Measurements from ENCODE around the gene BTBD7. TPM values are rescaled to one million over a fixed set of nuclear protein-coding genes. Genes with fewer than 3 reads are reported as not detected.

The BTBD7 gene
- total RNA-seq, 1 donor from 2014 or later = 39.4 TPM

- Histone ChIP-seq H3K9me3 (no peaks in the 10 kb centered on the region), H3K27me3 (ENCODE audit: low read depth) (no peaks in the 10 kb centered on the region), H3K4me1 (peaks cover 41% of the 10 kb centered on the region), H3K4me3 (peak overlapping the region; percentile 76), H3K27ac (peak overlapping the region; percentile 95), H3K36me3 (no peaks in the 10 kb centered on the region)
- DNase-seq = peak; percentile 78
- intact Hi-C loops (cut with DNase I) = no loop called here
- peak; percentile 90 to 91 for ATAC-seq
- TF ChIP-seq CTCF (IDR thresholded peaks at IDR 0.05) = no peak
These were observed 411 bp downstream of the BTBD7 start for GRCh38 chr14:93332397-93332852.

GRCh38 chr14:93331728-93332396 is 974 bp downstream of the BTBD7 start:
- no peak for ATAC-seq
- peak overlapping the region; percentile 76 for H3K4me3 ChIP-seq
- intact Hi-C loops (cut with DNase I) = no loop called here
- TF ChIP-seq CTCF (IDR thresholded peaks at IDR 0.05) = no peak
- H3K36me3 ChIP-seq = no peaks in the 10 kb centered on the region
- no peaks in the 10 kb centered on the region for H3K9me3 ChIP-seq
- no peak for DNase-seq
- no peaks in the 10 kb centered on the region for H3K27me3 ChIP-seq (ENCODE audit: low read depth)
- H3K4me1 ChIP-seq = peaks cover 41% of the 10 kb centered on the region
- H3K27ac ChIP-seq = peak overlapping the region; percentile 95

GRCh38 chr14:93331002-93331727 is 1.7 kb downstream of the BTBD7 start:
- no peak for TF ChIP-seq CTCF (IDR thresholded peaks at IDR 0.05)
- peak; percentile 58 for DNase-seq
- peak overlapping the region; percentile 95 for H3K27ac ChIP-seq
- no peaks in the 10 kb centered on the region for H3K36me3 ChIP-seq
- no peak for ATAC-seq
- intact Hi-C loops (cut with DNase I) = no loop called here
- H3K9me3 ChIP-seq = no peaks in the 10 kb centered on the region
- H3K4me1 ChIP-seq = peaks cover 41% of the 10 kb centered on the region
- peak overlapping the region; percentile 76 for H3K4me3 ChIP-seq
- H3K27me3 ChIP-seq (ENCODE audit: low read depth) = no peaks in the 10 kb centered on the region

DNA sequence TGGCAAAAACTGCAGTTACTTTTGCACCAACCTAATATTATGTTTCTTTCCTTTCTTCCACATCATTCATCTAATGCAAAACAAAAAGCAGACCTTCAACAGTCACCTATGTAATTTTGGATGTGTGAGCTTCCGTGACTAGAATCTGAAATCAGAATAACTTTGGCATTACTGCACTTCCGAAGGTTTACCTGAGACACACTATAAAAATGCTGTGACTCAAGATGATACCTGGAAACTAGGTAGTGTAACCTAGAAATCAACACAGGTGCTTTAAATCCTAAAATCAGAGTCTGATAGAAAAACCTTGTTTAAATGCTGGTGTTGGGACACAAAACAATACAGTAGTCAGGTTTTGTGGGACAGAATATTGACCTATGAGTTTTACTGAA is 2.2 kb downstream of the BTBD7 start:
- Histone ChIP-seq H3K9me3 (no peaks in the 10 kb centered on the region), H3K27ac (no peak overlapping the region), H3K4me1 (peaks cover 41% of the 10 kb centered on the region), H3K36me3 (no peaks in the 10 kb centered on the region), H3K27me3 (ENCODE audit: low read depth) (no peaks in the 10 kb centered on the region), H3K4me3 (no peak overlapping the region)
- no peak for ATAC-seq
- no peak for DNase-seq
- TF ChIP-seq CTCF (IDR thresholded peaks at IDR 0.05) = no peak
- intact Hi-C loops (cut with DNase I) = no loop called here

- intact Hi-C loops (cut with DNase I) = no loop called here
- Histone ChIP-seq H3K27ac (no peak overlapping the region), H3K36me3 (no peaks in the 10 kb centered on the region), H3K27me3 (ENCODE audit: low read depth) (no peaks in the 10 kb centered on the region), H3K4me1 (peaks cover 41% of the 10 kb centered on the region), H3K4me3 (no peak overlapping the region), H3K9me3 (no peaks in the 10 kb centered on the region)
- no peak for DNase-seq
- no peak for TF ChIP-seq CTCF (IDR thresholded peaks at IDR 0.05)
- ATAC-seq = no peak
These were observed 2.7 kb downstream of the BTBD7 start for GRCh38 chr14:93329965-93330608.

Measured in lower lobe of right lung (tissue), 2 donors.